ENCODE data around the gene RPS15. TPM values are rescaled to one million over a fixed set of nuclear protein-coding genes. Genes with fewer than 3 reads are reported as not detected.
"Not testable (repeated sequence)": the region's sequence is repeated elsewhere in the genome, so short reads cannot be mapped to it uniquely, and the experiment has no call there.

The RPS15 gene
- total RNA-seq, 2 donors from 2014 or later = 908 to 922 TPM

- DNase-seq = no peak
- no peak for ATAC-seq
- intact Hi-C loops (cut with DNase I, micrococcal nuclease) = no loop called here
These were observed 10.8 kb upstream of the RPS15 start for GRCh38 chr19:1427221-1427920.

- intact Hi-C loops (cut with DNase I, micrococcal nuclease) = no loop called here
- no peak for DNase-seq
- ATAC-seq = no peak
These were observed 9.3 kb upstream of the RPS15 start for GRCh38 chr19:1428738-1429391.

GRCh38 chr19:1429750-1430149 is 8.4 kb upstream of the RPS15 start:
- ATAC-seq = peak; percentile 74

GRCh38 chr19:1430246-1430645 is 8.0 kb upstream of the RPS15 start:
- DNase-seq (no peak), ATAC-seq (no peak)
- intact Hi-C loops (cut with DNase I, micrococcal nuclease) = no loop called here

More at GRCh38 chr19:1429750-1430149, 8.4 kb upstream of the RPS15 start:
- no peak for DNase-seq
- intact Hi-C loops (cut with DNase I, micrococcal nuclease) = no loop called here

GRCh38 chr19:1431759-1432506 is 6.3 kb upstream of the RPS15 start:
- no peak for DNase-seq
- ATAC-seq = no peak
- intact Hi-C loops (cut with DNase I, micrococcal nuclease) = no loop called here

GRCh38 chr19:1432507-1432887 is 5.7 kb upstream of the RPS15 start:
- intact Hi-C loops (cut with DNase I, micrococcal nuclease) = no loop called here
- DNase-seq (no peak), ATAC-seq (no peak)

GRCh38 chr19:1433119-1434039 is 4.8 kb upstream of the RPS15 start:
- no peak for DNase-seq
- ATAC-seq = no peak
- intact Hi-C loops (cut with DNase I, micrococcal nuclease) = no loop called here

GRCh38 chr19:1434040-1434366 is 4.2 kb upstream of the RPS15 start:
- DNase-seq = no peak
- intact Hi-C loops (cut with DNase I, micrococcal nuclease) = no loop called here
- ATAC-seq = no peak

- ATAC-seq (no peak), DNase-seq (no peak)
- intact Hi-C loops (cut with DNase I, micrococcal nuclease) = no loop called here
These were observed 3.6 kb upstream of the RPS15 start for GRCh38 chr19:1434577-1435060.

- ATAC-seq (no peak), DNase-seq (no peak)
- intact Hi-C loops (cut with DNase I, micrococcal nuclease) = no loop called here
These were observed 2.7 kb upstream of the RPS15 start for GRCh38 chr19:1435378-1435989.

- DNase-seq = no peak
- no peak for ATAC-seq
- intact Hi-C loops (cut with DNase I, micrococcal nuclease) = no loop called here
These were observed 587 bp upstream of the RPS15 start for GRCh38 chr19:1437609-1438008.

GRCh38 chr19:1438933-1439354 is 748 bp downstream of the RPS15 start:
- intact Hi-C loops (cut with DNase I, micrococcal nuclease) = no loop called here
- DNase-seq (no peak), ATAC-seq (no peak)

GRCh38 chr19:1439525-1440417 is 1.6 kb downstream of the RPS15 start:
- DNase-seq; ATAC-seq; intact Hi-C loops (cut with DNase I, micrococcal nuclease): not testable (repeated sequence)

- ATAC-seq = no peak
- intact Hi-C loops (cut with DNase I, micrococcal nuclease) = no loop called here
These were observed 2.2 kb downstream of the RPS15 start for GRCh38 chr19:1440418-1440801.

GRCh38 chr19:1441022-1441426 is 2.8 kb downstream of the RPS15 start:
- DNase-seq (no peak), ATAC-seq (no peak)
- intact Hi-C loops (cut with DNase I, micrococcal nuclease) = no loop called here

More at GRCh38 chr19:1440418-1440801, 2.2 kb downstream of the RPS15 start:
- DNase-seq = no peak

- ATAC-seq = no peak
- intact Hi-C loops (cut with DNase I, micrococcal nuclease) = no loop called here
- no peak for DNase-seq
These were observed 3.7 kb downstream of the RPS15 start for GRCh38 chr19:1441677-1442438.
